Endodermal cell (in vitro differentiated cells): ENCODE results near the gene PHOX2A. TPM values are rescaled to one million over a fixed set of nuclear protein-coding genes. Genes with fewer than 3 reads are reported as not detected.
A peak's percentile ranks its signal among the peaks of the same experiment; 100 is the strongest.

Experiments used
- DNase-seq: peaks from one replicate; pipeline ENCODE4 v3.0.0-alpha.2; 2017
- H3K27ac ChIP-seq: 2 replicates; pipeline ENCODE4 v1.5.1; 2013; ENCODE audit warnings: mild to moderate bottlenecking, low read depth, low read length, moderate library complexity
- H3K27me3 ChIP-seq: 2 replicates; pipeline ENCODE4 v1.6.1; 2013; ENCODE audit warnings: mild to moderate bottlenecking, low read length, moderate library complexity; ENCODE audit not compliant: insufficient read depth, control insufficient read depth, poor library complexity, severe bottlenecking
- H3K36me3 ChIP-seq: 2 replicates; pipeline ENCODE4 v1.7.0; 2013; ENCODE audit warnings: mild to moderate bottlenecking, low read length, moderate library complexity; ENCODE audit not compliant: control insufficient read depth, insufficient read depth
- H3K4me1 ChIP-seq: one replicate; pipeline ENCODE4 v1.7.0; 2013; ENCODE audit warnings: low read length; ENCODE audit not compliant: control insufficient read depth, insufficient read depth
- H3K4me3 ChIP-seq: 2 replicates; pipeline ENCODE4 v1.5.1; 2013; ENCODE audit warnings: mild to moderate bottlenecking, low read length, moderate library complexity
- H3K9ac ChIP-seq: 2 replicates; pipeline ENCODE4 v1.6.1; 2013; ENCODE audit warnings: mild to moderate bottlenecking, low read length, moderate library complexity; ENCODE audit not compliant: poor library complexity, severe bottlenecking; ENCODE audit errors: extremely low read depth
- H3K9me3 ChIP-seq: 2 replicates; pipeline ENCODE4 v1.6.1; 2013; ENCODE audit warnings: mild to moderate bottlenecking, low read length, moderate library complexity; ENCODE audit not compliant: control insufficient read depth
- H3K27ac Mint-ChIP-seq: 2 replicates; pipeline ENCODE4 v1.8.0; 2020; ENCODE audit warnings: mixed read lengths
- H3K27me3 Mint-ChIP-seq: 2 replicates; pipeline ENCODE4 v1.8.0; 2021; ENCODE audit warnings: mild to moderate bottlenecking, mixed read lengths; ENCODE audit not compliant: insufficient read depth
- H3K36me3 Mint-ChIP-seq: 2 replicates; pipeline ENCODE4 v1.8.0; 2020; ENCODE audit warnings: low read depth, mixed read lengths
- H3K4me1 Mint-ChIP-seq: 2 replicates; pipeline ENCODE4 v1.8.0; 2020; ENCODE audit warnings: mixed read lengths
- H3K4me3 Mint-ChIP-seq: 2 replicates; pipeline ENCODE4 v1.8.0; 2020; ENCODE audit warnings: mild to moderate bottlenecking, moderate library complexity, mixed read lengths
- H3K9me3 Mint-ChIP-seq: 2 replicates; pipeline ENCODE4 v1.8.0; 2020; ENCODE audit warnings: mild to moderate bottlenecking, mixed read lengths
- WGBS, 2 experiments: methylation state at CpG; one replicate each; pipeline versions ENCODE4 v1.1.5 to v1.1.7; 2013; ENCODE audit warnings: missing lambda C conversion rate in 2 of 2, mixed read lengths in 1 of 2; ENCODE audit not compliant: insufficient coverage in 1 of 2, insufficient read length in 1 of 2; 5-methylcytosine and 5-hydroxymethylcytosine counted together
- total RNA-seq, 2 donors: library from RNA; stranded (reverse); fragmentation: NEBNext Ultra II Directional in 1 of 2; extraction: Animal tissue kit (Norgen Biotek cat#: 25700) in 1 of 2; gene quantifications; 2 replicates in 1 of 2; 3 replicates in 1 of 2; pipeline ENCODE4 v1.2.1, GENCODE V29; 2021
- TF ChIP-seq, protein P1 (sequence below): fragments of 200-600 bp; sonication (generic); conservative IDR thresholded peaks from 2 replicates; pipeline ENCODE4 v1.5.0; 2021; ENCODE audit warnings: antibody characterized with exemption, mild to moderate bottlenecking

Gene PHOX2A
- total RNA-seq, 2 donors from 2014 or later: 0.92 TPM; not detected in 1

DNA sequence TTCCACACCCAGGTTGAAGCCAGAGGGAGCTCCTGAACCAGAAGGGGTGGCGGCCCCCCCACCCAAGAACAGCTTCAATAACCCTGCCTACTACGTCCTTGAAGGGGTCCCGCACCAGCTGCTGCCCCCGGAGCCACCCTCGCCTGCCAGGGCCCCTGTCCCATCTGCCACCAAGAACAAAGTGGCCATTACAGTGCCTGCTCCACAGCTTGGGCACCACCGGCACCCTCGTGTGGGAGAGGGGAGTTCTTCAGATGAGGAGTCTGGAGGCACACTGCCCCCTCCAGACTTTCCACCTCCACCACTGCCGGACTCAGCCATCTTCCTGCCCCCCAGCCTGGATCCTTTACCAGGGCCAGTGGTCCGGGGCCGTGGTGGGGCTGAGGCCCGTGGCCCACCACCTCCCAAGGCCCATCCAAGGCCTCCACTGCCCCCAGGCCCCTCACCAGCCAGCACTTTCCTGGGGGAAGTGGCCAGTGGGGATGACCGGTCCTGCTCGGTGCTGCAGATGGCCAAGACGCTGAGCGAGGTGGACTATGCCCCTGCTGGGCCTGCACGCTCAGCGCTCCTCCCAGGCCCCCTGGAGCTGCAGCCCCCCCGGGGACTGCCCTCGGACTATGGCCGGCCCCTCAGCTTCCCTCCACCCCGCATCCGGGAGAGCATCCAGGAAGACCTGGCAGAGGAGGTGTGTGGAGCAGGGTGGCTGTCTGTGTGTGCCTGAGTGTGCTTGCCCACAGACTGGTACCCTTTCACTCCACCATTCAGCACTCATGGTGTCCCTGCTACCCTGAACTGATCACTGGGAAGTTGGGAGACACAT lies 6.7 kb downstream of the PHOX2A start:
- Histone ChIP-seq H3K27me3 (peaks cover 30% of the 10 kb centered on the region), H3K4me1 (no peaks in the 10 kb centered on the region), H3K36me3 (peaks cover 62% of the 10 kb centered on the region), H3K9me3 (no peaks in the 10 kb centered on the region), H3K9ac (no peak overlapping the region), H3K27ac (no peak overlapping the region), H3K4me3 (no peak overlapping the region)
- H3K9me3 Mint-ChIP-seq: no peaks in the 10 kb centered on the region
- DNase-seq: peak; percentile 52
- H3K36me3 Mint-ChIP-seq: peaks cover 47% of the 10 kb centered on the region
- TF ChIP-seq, protein P1, sequence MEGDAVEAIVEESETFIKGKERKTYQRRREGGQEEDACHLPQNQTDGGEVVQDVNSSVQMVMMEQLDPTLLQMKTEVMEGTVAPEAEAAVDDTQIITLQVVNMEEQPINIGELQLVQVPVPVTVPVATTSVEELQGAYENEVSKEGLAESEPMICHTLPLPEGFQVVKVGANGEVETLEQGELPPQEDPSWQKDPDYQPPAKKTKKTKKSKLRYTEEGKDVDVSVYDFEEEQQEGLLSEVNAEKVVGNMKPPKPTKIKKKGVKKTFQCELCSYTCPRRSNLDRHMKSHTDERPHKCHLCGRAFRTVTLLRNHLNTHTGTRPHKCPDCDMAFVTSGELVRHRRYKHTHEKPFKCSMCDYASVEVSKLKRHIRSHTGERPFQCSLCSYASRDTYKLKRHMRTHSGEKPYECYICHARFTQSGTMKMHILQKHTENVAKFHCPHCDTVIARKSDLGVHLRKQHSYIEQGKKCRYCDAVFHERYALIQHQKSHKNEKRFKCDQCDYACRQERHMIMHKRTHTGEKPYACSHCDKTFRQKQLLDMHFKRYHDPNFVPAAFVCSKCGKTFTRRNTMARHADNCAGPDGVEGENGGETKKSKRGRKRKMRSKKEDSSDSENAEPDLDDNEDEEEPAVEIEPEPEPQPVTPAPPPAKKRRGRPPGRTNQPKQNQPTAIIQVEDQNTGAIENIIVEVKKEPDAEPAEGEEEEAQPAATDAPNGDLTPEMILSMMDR: peak; percentile 16
- H3K4me3 Mint-ChIP-seq: no peak overlapping the region
- H3K27me3 Mint-ChIP-seq: peaks cover 29% of the 10 kb centered on the region
- H3K27ac Mint-ChIP-seq: peak overlapping the region; percentile 55
- 89 to 97% methylated on average over 6 to 22 of the region's 22 CpGs for WGBS, 2 experiments
- H3K4me1 Mint-ChIP-seq: peaks cover 11% of the 10 kb centered on the region

DNA sequence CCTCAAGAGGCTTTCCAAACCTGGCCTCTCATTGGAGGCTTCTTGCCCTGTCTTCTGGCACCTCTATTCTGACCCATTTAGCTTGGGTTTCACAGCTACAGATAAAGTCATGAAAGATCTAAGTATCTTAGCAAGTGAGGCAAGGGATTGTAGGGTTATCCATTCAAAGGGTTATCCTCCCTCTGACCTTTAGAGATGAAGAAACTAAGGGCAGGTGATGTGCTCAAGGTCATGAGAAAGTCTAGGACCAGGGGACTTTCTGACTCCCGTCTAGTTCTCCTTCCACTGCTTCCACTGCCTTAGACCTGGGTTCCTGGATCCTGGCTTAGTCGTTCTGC lies 7.2 kb downstream of the PHOX2A start:
- Mint-ChIP-seq H3K4me1 (peaks cover 11% of the 10 kb centered on the region), H3K9me3 (no peaks in the 10 kb centered on the region), H3K36me3 (peaks cover 52% of the 10 kb centered on the region), H3K4me3 (no peak overlapping the region), H3K27ac (peak overlapping the region; percentile 55), H3K27me3 (peaks cover 23% of the 10 kb centered on the region)
- H3K27ac ChIP-seq: no peak overlapping the region
- 90 to 93% methylated on average over 2 of the region's 2 CpGs for WGBS, 2 experiments
- no peak overlapping the region for H3K4me3 ChIP-seq
- peak; percentile 11 for DNase-seq
- no peaks in the 10 kb centered on the region for H3K4me1 ChIP-seq
- H3K36me3 ChIP-seq: peaks cover 68% of the 10 kb centered on the region
- no peaks in the 10 kb centered on the region for H3K9me3 ChIP-seq
- TF ChIP-seq, protein P1: no peak
- H3K27me3 ChIP-seq: peaks cover 25% of the 10 kb centered on the region
- H3K9ac ChIP-seq: no peak overlapping the region

DNA sequence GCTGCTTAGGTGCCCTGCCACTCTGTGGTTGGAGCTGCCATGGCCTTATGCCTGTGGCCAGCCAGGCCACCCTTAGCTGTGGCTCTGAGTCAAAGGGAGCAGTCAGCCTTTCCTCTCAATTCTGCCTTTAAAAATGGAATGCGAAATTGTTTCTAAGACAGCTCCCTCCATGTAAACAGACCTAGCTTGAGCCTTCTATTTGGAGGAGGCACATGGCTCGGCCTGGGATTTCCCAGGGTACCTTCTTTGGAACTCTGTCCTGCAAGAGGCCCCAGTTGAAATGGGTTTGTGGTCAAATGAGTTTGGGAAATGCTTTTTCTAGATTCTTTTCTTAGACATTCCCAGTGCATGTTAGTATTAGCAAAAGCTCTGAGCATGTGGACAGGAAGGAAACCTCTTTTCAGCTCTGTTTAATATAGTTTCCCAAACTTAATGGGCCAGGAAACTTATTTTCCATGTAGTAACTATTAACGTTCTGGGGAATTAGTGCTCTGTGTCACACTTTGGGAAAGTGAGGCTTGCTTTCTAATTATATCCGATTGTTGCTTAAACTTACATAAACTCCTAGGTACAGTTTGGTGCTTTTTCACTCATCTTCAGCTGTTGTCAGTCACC lies 7.8 kb downstream of the PHOX2A start:
- peaks cover 19% of the 10 kb centered on the region for H3K27me3 ChIP-seq
- no peak overlapping the region for H3K9ac ChIP-seq
- H3K4me1 ChIP-seq: no peaks in the 10 kb centered on the region
- Mint-ChIP-seq H3K4me3 (no peak overlapping the region), H3K4me1 (peaks cover 11% of the 10 kb centered on the region), H3K27ac (peak overlapping the region; percentile 52), H3K9me3 (no peaks in the 10 kb centered on the region), H3K27me3 (peaks cover 18% of the 10 kb centered on the region), H3K36me3 (peaks cover 58% of the 10 kb centered on the region)
- TF ChIP-seq, protein P1: no peak
- no peaks in the 10 kb centered on the region for H3K9me3 ChIP-seq
- 98 to 100% methylated on average over 3 to 4 of the region's 4 CpGs for WGBS, 2 experiments
- no peak overlapping the region for H3K4me3 ChIP-seq
- peak; percentile 7 for DNase-seq
- no peak overlapping the region for H3K27ac ChIP-seq
- H3K36me3 ChIP-seq: peaks cover 73% of the 10 kb centered on the region
